B cell (primary cell): ENCODE data around the gene PALD1. TPM values are rescaled to one million over a fixed set of nuclear protein-coding genes. Genes with fewer than 3 reads are reported as not detected.

Experiments used
- ATAC-seq: fragments of 200-7000 bp; cut with Tn5 transposase; one replicate; pipeline ENCODE4 v1.10.0; 2021; ENCODE audit warnings: low read depth, mild to moderate bottlenecking, moderate number of reproducible peaks, moderate library complexity
- CTCF ChIA-PET: fragments of 350-600 bp; sonication (Branson Sonifier 250); formaldehyde crosslinking; loops from one replicate; lab custom pipeline; 2021; ENCODE audit warnings: antibody characterized with exemption, inconsistent platforms; lab: Charles Lee
- POLR2A ChIA-PET: fragments of 350-600 bp; sonication (Branson Sonifier 250); formaldehyde crosslinking; loops from one replicate; lab custom pipeline; 2021; ENCODE audit warnings: antibody characterized with exemption; lab: Charles Lee
- DNase-seq: peaks from one replicate; pipeline ENCODE4 v3.0.0; 2013
- H2AFZ ChIP-seq: 2 replicates; pipeline ENCODE4 v1.6.1; 2012; ENCODE audit warnings: mild to moderate bottlenecking, low read depth, low read length; ENCODE audit not compliant: insufficient read depth, poor library complexity, severe bottlenecking
- H3K27ac ChIP-seq, 2 donors: 1 replicate in 1 of 2; 2 replicates in 1 of 2; pipeline ENCODE4 v1.5.1; 2012 to 2013; ENCODE audit warnings: low read length in 2 of 2, mild to moderate bottlenecking in 2 of 2, moderate library complexity in 1 of 2
- H3K27me3 ChIP-seq, 4 experiments: fragments of 200-600 bp in 1 of 4; sonication (generic) in 1 of 4; replicated peaks in 1 of 4; 1 replicate in 2 of 4; 2 replicates in 2 of 4; pipeline versions ENCODE4 v1.6.1 to v1.7.0; 2013 to 2016; ENCODE audit warnings: low read length in 3 of 4, mild to moderate bottlenecking in 2 of 4, mixed read lengths in 1 of 4, moderate library complexity in 1 of 4; ENCODE audit not compliant: insufficient read depth in 4 of 4, control insufficient read depth in 3 of 4; ENCODE audit errors: control extremely low read depth in 1 of 4
- H3K36me3 ChIP-seq, 2 experiments: replicated peaks in 1 of 2; 1 replicate in 1 of 2; 2 replicates in 1 of 2; pipeline versions ENCODE4 v1.6.1 to v1.7.1; 2013; ENCODE audit warnings: low read length in 1 of 2; ENCODE audit not compliant: insufficient read depth in 2 of 2, control insufficient read depth in 1 of 2; ENCODE audit errors: control extremely low read depth in 1 of 2, extremely low read depth in 1 of 2
- H3K4me1 ChIP-seq, 2 donors: fragments of 200-600 bp in 1 of 2; sonication (generic) in 1 of 2; 1 replicate in 1 of 2; 2 replicates in 1 of 2; pipeline versions ENCODE4 v1.5.1 to v1.6.1; 2013 to 2017; ENCODE audit warnings: low read length in 2 of 2; ENCODE audit not compliant: control insufficient read depth in 2 of 2, insufficient read depth in 2 of 2
- H3K4me2 ChIP-seq: replicated peaks from 2 replicates; pipeline ENCODE3; 2012; ENCODE audit warnings: mild to moderate bottlenecking, low read depth, low read length; ENCODE audit not compliant: poor library complexity, severe bottlenecking
- H3K4me3 ChIP-seq, 5 experiments: fragments of 200-600 bp in 1 of 5; sonication (generic) in 1 of 5; 1 replicate in 3 of 5; 2 replicates in 2 of 5; pipeline versions ENCODE4 v1.5.1 to v1.7.0; 2011 to 2016; ENCODE audit warnings: low read length in 4 of 5, mild to moderate bottlenecking in 4 of 5, low read depth in 2 of 5, control low read depth in 1 of 5, moderate library complexity in 1 of 5; ENCODE audit not compliant: insufficient read depth in 1 of 5; ENCODE audit errors: control extremely low read depth in 1 of 5, extremely low read depth in 1 of 5
- H3K79me2 ChIP-seq: fragments of 200-600 bp; sonication (generic); one replicate; pipeline ENCODE4 v1.6.0; 2016; ENCODE audit warnings: low read length; ENCODE audit not compliant: control insufficient read depth, insufficient read depth
- H3K9ac ChIP-seq: fragments of 200-600 bp; sonication (generic); 2 replicates; pipeline ENCODE4 v1.6.1; 2017; ENCODE audit warnings: mild to moderate bottlenecking, low read length, moderate library complexity
- H3K9me3 ChIP-seq, 3 donors: one replicate each; pipeline versions ENCODE4 v1.6.1 to v1.7.1; 2013; ENCODE audit warnings: low read length in 2 of 3; ENCODE audit not compliant: control insufficient read depth in 2 of 3, insufficient read depth in 1 of 3; ENCODE audit errors: control extremely low read depth in 1 of 3
- H4K20me1 ChIP-seq: 2 replicates; pipeline ENCODE4 v1.6.0; 2012; ENCODE audit warnings: mild to moderate bottlenecking, low read length; ENCODE audit not compliant: insufficient read depth, control insufficient read depth, poor library complexity, severe bottlenecking
- H3K27ac Mint-ChIP-seq: one replicate; pipeline ENCODE4 v1.8.0; 2021; ENCODE audit warnings: mixed read lengths
- H3K27me3 Mint-ChIP-seq: one replicate; pipeline ENCODE4 v1.8.0; 2021; ENCODE audit warnings: mixed read lengths
- H3K4me1 Mint-ChIP-seq: one replicate; pipeline ENCODE4 v1.8.0; 2021; ENCODE audit warnings: mixed read lengths
- H3K4me3 Mint-ChIP-seq: one replicate; pipeline ENCODE4 v1.8.0; 2021; ENCODE audit warnings: mixed read lengths
- H3K9me3 Mint-ChIP-seq: one replicate; pipeline ENCODE4 v1.8.0; 2022; ENCODE audit warnings: mixed read lengths; ENCODE audit not compliant: insufficient read depth
- CTCF ChIP-seq: fragments of 200-600 bp; IDR thresholded peaks from one replicate; pipeline ENCODE4 v1.8.0; 2022; ENCODE audit warnings: antibody characterized with exemption, mild to moderate bottlenecking
- EZH2 ChIP-seq: IDR thresholded peaks from 2 replicates; pipeline ENCODE4 v1.6.1; 2012; ENCODE audit warnings: borderline replicate concordance, low read depth, mild to moderate bottlenecking, moderate library complexity, low read length; ENCODE audit not compliant: insufficient read depth, poor library complexity, severe bottlenecking
- WGBS: methylation state at CpG from one replicate; pipeline ENCODE4 v1.1.5; 2013; ENCODE audit warnings: missing lambda C conversion rate; ENCODE audit not compliant: insufficient coverage; 5-methylcytosine and 5-hydroxymethylcytosine counted together
- intact Hi-C: fragments of 100-400 bp; cut with micrococcal nuclease; formaldehyde crosslinking; loops from one replicate; pipeline ENCODE4 v1.10.0; 2022
- polyA plus RNA-seq: library from polyadenylated mRNA; depleted of rRNA; stranded (reverse); fragments of >200 nt; gene quantifications from 2 replicates; pipeline ENCODE4 v1.2.3, GENCODE V29; 2012
- total RNA-seq, 2 donors: library from RNA; stranded (reverse); fragments of 120-200 nt in 1 of 2; gene quantifications; 1 replicate in 1 of 2; 2 replicates in 1 of 2; pipeline versions ENCODE4 v1.2.3 to v1.2.4, GENCODE V29; 2013 to 2022

The PALD1 gene
- total and polyA plus RNA-seq, 2 donors (not counting 1 experiment from before 2014, with no cell fraction given), result 2.2 to 2.8 TPM

GRCh38 chr10:70479626-70480238, 1.2 kb downstream of the PALD1 start:
- Histone ChIP-seq H3K27me3 (peaks cover 0 to 7% (median 0%) of the 10 kb centered on the region in 4 experiments), H3K79me2 (peaks cover 29% of the 10 kb centered on the region), H3K4me2 (peak overlapping the region; percentile 89), H3K9me3 (no peaks in the 10 kb centered on the region), H3K4me1 (peaks cover 40 to 42% of the 10 kb centered on the region in 2 donors), H3K4me3 (peak overlapping the region in 3 of 5 experiments; percentile 56 to 64 (median 61)), H3K27ac (peak overlapping the region in 1 of 2 donors; percentile 59), H4K20me1 (no peaks in the 10 kb centered on the region), H2AFZ (peak overlapping the region; percentile 72), H3K9ac (peak overlapping the region; percentile 72), H3K36me3 (no peaks in the 10 kb centered on the region)
- DNase-seq (no peak), ATAC-seq (no peak)
- Mint-ChIP-seq H3K9me3 (no peaks in the 10 kb centered on the region), H3K4me1 (peaks cover 55% of the 10 kb centered on the region), H3K27me3 (no peaks in the 10 kb centered on the region), H3K4me3 (peak overlapping the region; percentile 88), H3K27ac (peak overlapping the region; percentile 77)
- POLR2A ChIA-PET, result interaction anchor here (0.8 to 1.0 kb wide), 2 partner anchors 14 to 29 kb away, joined by 3 to 4 read pairs; no protein-coding TSS in a partner anchor
- TF ChIP-seq CTCF, result no peak
- TF ChIP-seq EZH2, result no peak
- CTCF ChIA-PET, result interaction anchor here (1.2 to 4.6 kb wide), 4 partner anchors 12 to 18 kb away, joined by 5 to 25 read pairs (median 8); no protein-coding TSS in a partner anchor
- intact Hi-C loops, result loop anchor here (1.0 to 5.0 kb wide), 3 partner anchors 14 to 72 kb away; no protein-coding TSS in a partner anchor
- WGBS, result 63% methylated on average over 3 of the region's 8 CpGs
